Gastroesophageal sphincter (tissue), 3 donors: Measurements from ENCODE around the gene VMP1.

Experiments
- CTCF ChIP-seq, 4 experiments: fragments of 200-600 bp in 2 of 4; fragments of 450-650 bp in 2 of 4; sonication (generic) in 1 of 4; IDR thresholded peaks; one replicate each; pipeline ENCODE4 v1.5.1; 2017 to 2019; ENCODE audit warnings: antibody characterized with exemption in 4 of 4, mild to moderate bottlenecking in 2 of 4, moderate library complexity in 2 of 4
- EP300 ChIP-seq: sonication (generic); formaldehyde crosslinking; IDR thresholded peaks from one replicate; pipeline ENCODE4 v1.6.1; 2017; ENCODE audit warnings: antibody characterized with exemption, mild to moderate bottlenecking

DNA sequence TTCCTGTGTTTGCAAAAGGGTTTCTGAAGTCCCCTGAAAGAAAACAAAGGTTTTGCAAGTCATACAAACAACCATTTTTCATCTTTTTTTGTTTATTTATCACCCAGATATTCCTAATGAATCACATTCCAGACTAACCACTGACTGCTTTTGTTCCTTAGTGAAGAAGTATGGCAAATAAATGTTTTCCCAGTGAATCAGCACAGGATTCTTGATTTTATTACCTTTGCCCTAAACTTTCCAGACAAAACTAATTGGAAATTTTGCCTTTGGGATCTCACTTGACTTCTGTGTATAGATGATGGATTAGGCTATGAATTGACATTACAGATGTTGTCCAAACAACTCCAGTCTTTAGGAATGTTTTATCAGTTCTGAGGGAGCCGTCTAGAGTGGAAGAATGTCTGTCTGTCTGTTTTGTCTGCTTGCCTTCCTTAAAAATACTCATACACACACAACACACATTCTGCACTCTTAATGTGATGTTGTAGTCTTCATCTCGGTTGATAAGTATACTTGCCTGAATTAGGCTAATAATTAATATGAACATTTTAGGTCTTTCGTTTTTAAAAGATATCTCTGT, 48.9 kb downstream of the VMP1 start:
- TF ChIP-seq CTCF (IDR thresholded peaks at IDR 0.05): no peak
- no peak for TF ChIP-seq EP300
